ENCODE data around the gene CLEC7A. TPM values are rescaled to one million over a fixed set of nuclear protein-coding genes. Genes with fewer than 3 reads are reported as not detected.

CLEC7A gene
- polyA plus RNA-seq, 1 donor from 2014 or later: not detected

DNA sequence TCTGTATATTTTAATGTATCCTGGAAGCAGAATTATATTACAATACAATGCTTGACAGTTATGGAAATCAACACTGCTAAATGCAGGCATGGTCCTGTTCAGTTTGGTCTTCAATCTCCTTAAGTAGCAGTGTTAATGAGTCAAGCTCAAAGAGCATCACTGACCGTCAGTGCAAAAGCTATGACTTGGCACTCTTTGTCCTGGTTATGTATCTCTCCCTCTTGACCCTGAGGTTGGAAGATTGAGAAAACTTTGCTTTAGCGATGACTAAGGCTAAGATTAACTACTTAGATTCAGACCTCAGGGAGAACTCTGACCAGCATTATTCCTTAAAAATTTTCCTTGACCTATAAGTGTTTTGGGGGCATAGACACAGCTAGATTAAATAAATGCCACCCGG lies 10.9 kb downstream of the CLEC7A start:
- Histone ChIP-seq H3K27ac (ENCODE audit: low read length) (no peak overlapping the region), H3K36me3 (ENCODE audit: insufficient read depth, low read length) (no peaks in the 10 kb centered on the region), H3K9ac (ENCODE audit: low read length) (no peak overlapping the region), H3K79me2 (replicated peaks; ENCODE audit: insufficient read depth, low read length) (no peaks in the 10 kb centered on the region), H3K4me3 (ENCODE audit: low read length) (no peak overlapping the region), H3K27me3 (ENCODE audit: insufficient read depth, low read depth, low read length) (no peaks in the 10 kb centered on the region), H3K9me2 (ENCODE audit: insufficient read depth, low read length) (no peaks in the 10 kb centered on the region), H2AFZ (ENCODE audit: low read depth, low read length) (no peak overlapping the region), H4K20me1 (ENCODE audit: insufficient read depth) (no peaks in the 10 kb centered on the region), H3K4me2 (ENCODE audit: low read length) (no peak overlapping the region), H3F3A (ENCODE audit: insufficient read depth, low read length, poor library complexity, severe bottlenecking) (no peaks in the 10 kb centered on the region), H3K9me3 (ENCODE audit: low read length) (no peaks in the 10 kb centered on the region)
- TF ChIP-seq, protein P1, sequence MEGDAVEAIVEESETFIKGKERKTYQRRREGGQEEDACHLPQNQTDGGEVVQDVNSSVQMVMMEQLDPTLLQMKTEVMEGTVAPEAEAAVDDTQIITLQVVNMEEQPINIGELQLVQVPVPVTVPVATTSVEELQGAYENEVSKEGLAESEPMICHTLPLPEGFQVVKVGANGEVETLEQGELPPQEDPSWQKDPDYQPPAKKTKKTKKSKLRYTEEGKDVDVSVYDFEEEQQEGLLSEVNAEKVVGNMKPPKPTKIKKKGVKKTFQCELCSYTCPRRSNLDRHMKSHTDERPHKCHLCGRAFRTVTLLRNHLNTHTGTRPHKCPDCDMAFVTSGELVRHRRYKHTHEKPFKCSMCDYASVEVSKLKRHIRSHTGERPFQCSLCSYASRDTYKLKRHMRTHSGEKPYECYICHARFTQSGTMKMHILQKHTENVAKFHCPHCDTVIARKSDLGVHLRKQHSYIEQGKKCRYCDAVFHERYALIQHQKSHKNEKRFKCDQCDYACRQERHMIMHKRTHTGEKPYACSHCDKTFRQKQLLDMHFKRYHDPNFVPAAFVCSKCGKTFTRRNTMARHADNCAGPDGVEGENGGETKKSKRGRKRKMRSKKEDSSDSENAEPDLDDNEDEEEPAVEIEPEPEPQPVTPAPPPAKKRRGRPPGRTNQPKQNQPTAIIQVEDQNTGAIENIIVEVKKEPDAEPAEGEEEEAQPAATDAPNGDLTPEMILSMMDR (IDR thresholded peaks at IDR 0.05; ENCODE audit: poor library complexity, severe bottlenecking): no peak
- no peak for TF ChIP-seq EP300 (conservative IDR thresholded peaks at IDR 0.05; ENCODE audit: poor library complexity, severe bottlenecking)
- TF ChIP-seq MXI1 (conservative IDR thresholded peaks at IDR 0.05; ENCODE audit: poor library complexity, severe bottlenecking): no peak
- TF ChIP-seq SMC3 (conservative IDR thresholded peaks at IDR 0.05; ENCODE audit: poor library complexity): no peak
- no peak for TF ChIP-seq TAF1 (IDR thresholded peaks at IDR 0.05; ENCODE audit: low read depth)
- no peak for TF ChIP-seq RAD21 (conservative IDR thresholded peaks at IDR 0.05)
- no peak for TF ChIP-seq POLR2AphosphoS5 (IDR thresholded peaks at IDR 0.05)
- TF ChIP-seq REST (IDR thresholded peaks at IDR 0.05; ENCODE audit: borderline replicate concordance): no peak
- no peak for TF ChIP-seq EZH2 (IDR thresholded peaks at IDR 0.05; ENCODE audit: borderline replicate concordance, insufficient read depth, low read length, poor library complexity, severe bottlenecking)

- no peaks in the 10 kb centered on the region for H3F3A ChIP-seq (ENCODE audit: insufficient read depth, low read length, poor library complexity, severe bottlenecking)
- H4K20me1 ChIP-seq (ENCODE audit: insufficient read depth): no peaks in the 10 kb centered on the region
- H3K9ac ChIP-seq (ENCODE audit: low read length): no peak overlapping the region
- H2AFZ ChIP-seq (ENCODE audit: low read depth, low read length): no peak overlapping the region
- no peak overlapping the region for H3K27ac ChIP-seq (ENCODE audit: low read length)
- no peaks in the 10 kb centered on the region for H3K79me2 ChIP-seq (replicated peaks; ENCODE audit: insufficient read depth, low read length)
- no peak overlapping the region for H3K4me3 ChIP-seq (ENCODE audit: low read length)
- no peak overlapping the region for H3K4me2 ChIP-seq (ENCODE audit: low read length)
- H3K9me3 ChIP-seq (ENCODE audit: low read length): no peaks in the 10 kb centered on the region
- no peaks in the 10 kb centered on the region for H3K36me3 ChIP-seq (ENCODE audit: insufficient read depth, low read length)
- no peaks in the 10 kb centered on the region for H3K9me2 ChIP-seq (ENCODE audit: insufficient read depth, low read length)
- no peaks in the 10 kb centered on the region for H3K27me3 ChIP-seq (ENCODE audit: insufficient read depth, low read depth, low read length)
- TF ChIP-seq EZH2 (IDR thresholded peaks at IDR 0.05; ENCODE audit: borderline replicate concordance, insufficient read depth, low read length, poor library complexity, severe bottlenecking) (no peak), TAF1 (IDR thresholded peaks at IDR 0.05; ENCODE audit: low read depth) (no peak), REST (IDR thresholded peaks at IDR 0.05; ENCODE audit: borderline replicate concordance) (no peak), POLR2AphosphoS5 (IDR thresholded peaks at IDR 0.05) (no peak), SMC3 (conservative IDR thresholded peaks at IDR 0.05; ENCODE audit: poor library complexity) (no peak), RAD21 (conservative IDR thresholded peaks at IDR 0.05) (no peak), MXI1 (conservative IDR thresholded peaks at IDR 0.05; ENCODE audit: poor library complexity, severe bottlenecking) (no peak), EP300 (conservative IDR thresholded peaks at IDR 0.05; ENCODE audit: poor library complexity, severe bottlenecking) (no peak)
- TF ChIP-seq, protein P1 (IDR thresholded peaks at IDR 0.05; ENCODE audit: poor library complexity, severe bottlenecking): no peak
Observed at GRCh38 chr12:10115890-10116289, 14.1 kb downstream of the CLEC7A start.

Measured in neural cell (in vitro differentiated cells).